Right renal cortex interstitium (tissue), 3 donors: ENCODE measurements around the gene POLR1C. TPM values are rescaled to one million over a fixed set of nuclear protein-coding genes. Genes with fewer than 3 reads are reported as not detected.
"Not testable (repeated sequence)": the region's sequence is repeated elsewhere in the genome, so short reads cannot be mapped to it uniquely, and the experiment has no call there.

Experiments
- DNase-seq, 3 donors: peaks; one replicate each; pipeline ENCODE4 v3.0.0-alpha.2; 2013; ENCODE audit warnings: low read depth in 3 of 3, low spot score in 2 of 3
- polyA plus RNA-seq, 3 donors: library from polyadenylated mRNA; unstranded; fragments of 120-200 nt; gene quantifications; one replicate each; pipeline ENCODE4 v1.2.1, GENCODE V29; 2013; ENCODE audit not compliant: insufficient read length in 3 of 3

Gene POLR1C
- polyA plus RNA-seq, 3 donors = 42.8 to 49.4 (median 49.1) TPM

DNA sequence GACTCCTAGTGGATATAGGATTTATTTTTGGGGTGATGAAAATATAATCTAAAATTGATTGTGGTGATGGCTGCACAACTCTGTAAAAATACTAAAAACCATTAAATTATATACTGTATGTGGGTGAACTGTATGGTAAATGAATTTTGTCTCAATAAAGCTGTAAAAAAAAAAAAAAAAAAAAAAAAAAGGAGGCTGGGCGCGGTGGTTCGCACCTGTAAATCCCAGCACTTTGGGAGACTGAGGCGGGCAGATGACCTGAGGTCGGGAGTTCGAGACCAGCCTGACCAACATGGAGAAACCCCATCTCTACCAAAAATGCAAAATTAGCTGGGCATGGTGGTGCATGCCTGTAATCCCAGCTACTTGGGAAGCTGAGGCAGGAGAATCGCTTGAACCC, 40.7 kb downstream of the POLR1C start:
- not testable (repeated sequence) for DNase-seq

DNA sequence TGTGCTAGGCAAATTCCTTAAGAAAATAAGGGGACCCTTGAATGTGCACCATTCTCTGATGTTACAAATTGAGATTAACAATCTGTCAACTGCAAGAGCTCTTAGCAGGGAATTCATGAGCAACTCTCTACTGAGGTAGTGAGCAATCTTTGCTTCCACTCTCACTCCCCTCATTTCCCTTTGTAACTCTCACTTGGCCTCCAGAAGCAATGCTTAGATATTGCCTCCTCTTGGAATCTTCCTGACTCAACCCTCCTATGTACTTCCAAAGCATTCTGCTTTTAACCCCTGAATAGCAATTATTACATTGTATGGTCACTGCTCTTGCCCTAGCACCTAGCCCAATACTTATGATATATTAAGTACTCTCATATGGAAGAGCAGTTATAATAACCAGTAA, 42.4 kb downstream of the POLR1C start:
- no peak for DNase-seq

DNA sequence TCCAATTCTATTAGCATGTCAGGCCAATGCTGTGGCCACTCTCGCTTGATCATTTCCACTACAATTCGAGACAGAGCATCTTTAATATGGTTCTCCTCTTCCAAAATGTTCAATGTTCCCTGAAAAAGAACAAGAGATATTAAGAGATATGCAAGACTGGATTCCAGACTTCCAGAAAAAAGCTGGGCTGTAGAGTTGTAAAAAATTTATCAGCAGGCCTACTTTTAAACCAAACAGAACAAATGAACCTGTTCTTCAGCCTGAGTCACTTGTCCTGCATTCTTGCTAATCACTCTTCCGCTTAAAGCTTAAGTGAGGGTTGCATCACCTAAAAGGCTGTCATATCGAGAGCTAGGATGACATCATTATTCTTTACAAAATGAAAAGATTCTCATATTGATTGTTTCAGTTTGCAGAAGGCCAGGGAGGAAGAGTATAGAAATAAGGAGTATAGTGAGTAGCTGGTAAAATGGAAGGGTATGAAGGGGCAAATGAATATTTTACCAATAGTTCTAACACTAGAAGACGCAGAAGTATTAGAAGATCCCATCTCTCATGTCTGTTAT, 54.1 kb downstream of the POLR1C start:
- DNase-seq = no peak

Other genes with a start within 250 kb of the POLR1C start
- 1 to 10 TPM in 1 of 3 donors, under 1 TPM in 2; 0.25 to 2.0 (median 0.75) TPM for gene SLC22A7, start 218.8 kb upstream of the POLR1C start, polyA plus RNA-seq
- gene CRIP3, start 208.3 kb upstream of the POLR1C start, polyA plus RNA-seq = 1 to 10 TPM; 2.6 to 3.2 (median 2.8) TPM
- gene ZNF318, start 147.4 kb upstream of the POLR1C start, polyA plus RNA-seq = 10 to 100 TPM; 24.8 to 30.9 (median 27.0) TPM
- 10 to 100 TPM; 14.9 to 17.5 (median 17.1) TPM for gene ABCC10, start 89.5 kb upstream of the POLR1C start, polyA plus RNA-seq
- under 1 TPM; 0.53 to 0.90 (median 0.75) TPM for gene DLK2, start 61.5 kb upstream of the POLR1C start, polyA plus RNA-seq
- 10 to 100 TPM; 28.9 to 29.6 (median 29.0) TPM for gene TJAP1, start 39.5 kb upstream of the POLR1C start, polyA plus RNA-seq
- 1 to 10 TPM in 2 of 3 donors, under 1 TPM in 1; 0.86 to 1.1 (median 1.0) TPM for gene LRRC73, start 6.7 kb upstream of the POLR1C start, polyA plus RNA-seq
- 100 to 1,000 TPM; 142 to 152 (median 148) TPM for gene YIPF3, start 163 bp upstream of the POLR1C start, polyA plus RNA-seq
- 10 to 100 TPM; 45.3 to 50.7 (median 45.9) TPM for gene XPO5, start 58.9 kb downstream of the POLR1C start, polyA plus RNA-seq
- 10 to 100 TPM; 20.2 to 24.6 (median 21.5) TPM for gene POLH, start 59.1 kb downstream of the POLR1C start, polyA plus RNA-seq
- gene GTPBP2, start 112.2 kb downstream of the POLR1C start, polyA plus RNA-seq = 10 to 100 TPM; 49.8 to 51.1 (median 50.1) TPM
- gene MAD2L1BP, start 118.8 kb downstream of the POLR1C start, polyA plus RNA-seq = 10 to 100 TPM; 29.4 to 30.5 (median 30.5) TPM
- gene RSPH9, start 127.9 kb downstream of the POLR1C start, polyA plus RNA-seq = 1 to 10 TPM; 1.2 to 1.5 (median 1.3) TPM
- gene MRPS18A, start 170.7 kb downstream of the POLR1C start, polyA plus RNA-seq = 10 to 100 TPM; 45.4 to 48.6 (median 48.5) TPM